ENCODE data around the gene ZNF91. TPM values are rescaled to one million over a fixed set of nuclear protein-coding genes. Genes with fewer than 3 reads are reported as not detected.

The ZNF91 gene
- polyA plus RNA-seq, 1 donor from 2014 or later, result 77.8 TPM

- TF ChIP-seq REST (IDR thresholded peaks at IDR 0.05; ENCODE audit: borderline replicate concordance) (no peak), TAF1 (IDR thresholded peaks at IDR 0.05; ENCODE audit: low read depth) (no peak), POLR2AphosphoS5 (IDR thresholded peaks at IDR 0.05) (no peak), SMC3 (conservative IDR thresholded peaks at IDR 0.05; ENCODE audit: poor library complexity) (no peak), RAD21 (conservative IDR thresholded peaks at IDR 0.05) (no peak), EP300 (conservative IDR thresholded peaks at IDR 0.05; ENCODE audit: poor library complexity, severe bottlenecking) (no peak), CTCF (IDR thresholded peaks at IDR 0.05; ENCODE audit: poor library complexity, severe bottlenecking) (no peak), EZH2 (IDR thresholded peaks at IDR 0.05; ENCODE audit: borderline replicate concordance, insufficient read depth, low read length, poor library complexity, severe bottlenecking) (no peak), MXI1 (conservative IDR thresholded peaks at IDR 0.05; ENCODE audit: poor library complexity, severe bottlenecking) (no peak)
- Histone ChIP-seq H3K79me2 (replicated peaks; ENCODE audit: insufficient read depth, low read length) (no peaks in the 10 kb centered on the region), H3K27ac (ENCODE audit: low read length) (no peak overlapping the region), H3K27me3 (ENCODE audit: insufficient read depth, low read depth, low read length) (no peaks in the 10 kb centered on the region), H2AFZ (ENCODE audit: low read depth, low read length) (no peak overlapping the region), H3K9me2 (ENCODE audit: insufficient read depth, low read length) (no peaks in the 10 kb centered on the region), H3F3A (ENCODE audit: insufficient read depth, low read length, poor library complexity, severe bottlenecking) (no peaks in the 10 kb centered on the region), H3K9me3 (ENCODE audit: low read length) (no peaks in the 10 kb centered on the region), H3K4me3 (ENCODE audit: low read length) (no peak overlapping the region), H3K36me3 (ENCODE audit: insufficient read depth, low read length) (no peaks in the 10 kb centered on the region), H4K20me1 (ENCODE audit: insufficient read depth) (no peaks in the 10 kb centered on the region), H3K4me2 (ENCODE audit: low read length) (no peak overlapping the region), H3K9ac (ENCODE audit: low read length) (no peak overlapping the region)
Observed at GRCh38 chr19:23404676-23405075, 9.4 kb upstream of the ZNF91 start.

GRCh38 chr19:23403581-23404324 lies 8.5 kb upstream of the ZNF91 start:
- Histone ChIP-seq H3K9ac (ENCODE audit: low read length) (no peak overlapping the region), H3K27me3 (ENCODE audit: insufficient read depth, low read depth, low read length) (no peaks in the 10 kb centered on the region), H3K79me2 (replicated peaks; ENCODE audit: insufficient read depth, low read length) (no peaks in the 10 kb centered on the region), H3K9me2 (ENCODE audit: insufficient read depth, low read length) (no peaks in the 10 kb centered on the region), H4K20me1 (ENCODE audit: insufficient read depth) (no peaks in the 10 kb centered on the region), H2AFZ (ENCODE audit: low read depth, low read length) (no peak overlapping the region), H3K4me3 (ENCODE audit: low read length) (no peak overlapping the region), H3K36me3 (ENCODE audit: insufficient read depth, low read length) (no peaks in the 10 kb centered on the region), H3K9me3 (ENCODE audit: low read length) (no peaks in the 10 kb centered on the region), H3K27ac (ENCODE audit: low read length) (no peak overlapping the region), H3F3A (ENCODE audit: insufficient read depth, low read length, poor library complexity, severe bottlenecking) (no peaks in the 10 kb centered on the region), H3K4me2 (ENCODE audit: low read length) (no peak overlapping the region)
- TF ChIP-seq POLR2AphosphoS5 (IDR thresholded peaks at IDR 0.05) (no peak), SMC3 (conservative IDR thresholded peaks at IDR 0.05; ENCODE audit: poor library complexity) (no peak), EP300 (conservative IDR thresholded peaks at IDR 0.05; ENCODE audit: poor library complexity, severe bottlenecking) (no peak), RAD21 (conservative IDR thresholded peaks at IDR 0.05) (no peak), MXI1 (conservative IDR thresholded peaks at IDR 0.05; ENCODE audit: poor library complexity, severe bottlenecking) (no peak), CTCF (IDR thresholded peaks at IDR 0.05; ENCODE audit: poor library complexity, severe bottlenecking) (no peak), REST (IDR thresholded peaks at IDR 0.05; ENCODE audit: borderline replicate concordance) (no peak)
